HepG2 (cell line): ENCODE measurements around the gene SYT1. TPM values are rescaled to one million over a fixed set of nuclear protein-coding genes. Genes with fewer than 3 reads are reported as not detected.

Experiments used
- ATAC-seq: fragments of 200-7000 bp; cut with Tn5 transposase; 3 replicates; pipeline ENCODE4 v1.9.1; 2020; ENCODE audit warnings: mild to moderate bottlenecking, moderate library complexity
- BruUV-seq: library from RNA; stranded (reverse); fragments of 400-500 nt; replicated peaks from 2 replicates; lab custom pipeline; 2021; lab: Mats Ljungman, UMichigan
- CTCF ChIA-PET: fragments of 300-600 bp; formaldehyde crosslinking; extraction: SDS; loops from one replicate; lab custom pipeline; 2021; ENCODE audit warnings: low total read pairs, inconsistent platforms, low intra/inter-chr PET ratio; lab: Yijun Ruan, JAX
- POLR2A ChIA-PET: fragments of 350-600 bp; sonication (Branson Sonifier 250); formaldehyde crosslinking; loops from one replicate; lab custom pipeline; 2020; ENCODE audit warnings: antibody characterized with exemption, inconsistent platforms; lab: Yijun Ruan, JAX
- DNase-seq: peaks from one replicate; pipeline ENCODE4 v3.0.0-alpha.2; 2015; ENCODE audit warnings: low spot score
- FAIRE-seq: peaks from 3 replicates; lab custom pipeline; 2011; peaks lifted over from hg19 to GRCh38; lab: Jason Lieb, UNC
- H2AFZ ChIP-seq: one replicate; pipeline ENCODE4 v1.6.1; 2011; ENCODE audit warnings: low read length, inconsistent platforms
- H3K27ac ChIP-seq: fragments of 300-600 bp; 3 replicates; pipeline ENCODE4 v1.8.0; 2011; ENCODE audit warnings: mixed run types, mild to moderate bottlenecking, mixed read lengths, low read length, inconsistent platforms; ENCODE audit not compliant: insufficient read depth; ENCODE audit errors: extremely low read length
- H3K27me3 ChIP-seq, 2 experiments: fragments of 200-600 bp in 1 of 2; 2 replicates in 1 of 2; 3 replicates in 1 of 2; pipeline versions ENCODE4 v1.6.0 to v1.8.0; 2011; ENCODE audit warnings: low read length in 2 of 2, mild to moderate bottlenecking in 2 of 2, moderate library complexity in 2 of 2, inconsistent platforms in 1 of 2; ENCODE audit not compliant: insufficient read depth in 2 of 2, control insufficient read depth in 1 of 2
- H3K36me3 ChIP-seq, 2 experiments: fragments of 200-600 bp in 1 of 2; replicated peaks in 1 of 2; 2 replicates in 1 of 2; 3 replicates in 1 of 2; pipeline versions ENCODE4 v1.5.1 to v1.8.0; 2011; ENCODE audit warnings: low read length in 2 of 2, inconsistent platforms in 1 of 2; ENCODE audit not compliant: insufficient read depth in 2 of 2, control insufficient read depth in 1 of 2
- H3K4me1 ChIP-seq: 2 replicates; pipeline ENCODE4 v1.5.1; 2012; ENCODE audit warnings: low read length, inconsistent platforms; ENCODE audit not compliant: insufficient read depth
- H3K4me2 ChIP-seq: 2 replicates; pipeline ENCODE4 v1.6.0; 2011; ENCODE audit warnings: low read depth, low read length, inconsistent platforms
- H3K4me3 ChIP-seq, 3 experiments: fragments of 200-600 bp in 1 of 3; sonication (generic), shearing (Covaris generic) in 1 of 3; replicated peaks in 1 of 3; 2 replicates each; pipeline ENCODE4 v1.5.1; 2011 to 2016; ENCODE audit warnings: low read length in 3 of 3, inconsistent platforms in 2 of 3, low read depth in 2 of 3, mild to moderate bottlenecking in 2 of 3, control low read depth in 1 of 3, mixed read lengths in 1 of 3; ENCODE audit not compliant: insufficient read depth in 1 of 3
- H3K79me2 ChIP-seq: one replicate; pipeline ENCODE4 v1.6.1; 2011; ENCODE audit warnings: low read length, inconsistent platforms; ENCODE audit not compliant: insufficient read depth
- H3K9ac ChIP-seq: 2 replicates; pipeline ENCODE4 v1.6.0; 2011; ENCODE audit warnings: mild to moderate bottlenecking, low read depth, low read length, inconsistent platforms; ENCODE audit not compliant: insufficient read depth
- H3K9me3 ChIP-seq: 2 replicates; pipeline ENCODE4 v1.5.1; 2012; ENCODE audit warnings: mild to moderate bottlenecking, low read length
- H4K20me1 ChIP-seq: 2 replicates; pipeline ENCODE4 v1.6.0; 2011; ENCODE audit warnings: inconsistent platforms, mild to moderate bottlenecking, low read length, moderate library complexity; ENCODE audit not compliant: insufficient read depth
- ELF3 ChIP-seq: IDR thresholded peaks from 2 replicates; pipeline ENCODE4 v1.6.1; 2016; ENCODE audit warnings: missing genetic modification reagents, missing compliant biosample characterization
- THAP8 ChIP-seq: sonication (generic); formaldehyde crosslinking; IDR thresholded peaks from 2 replicates; pipeline ENCODE4 v1.5.1; 2020; ENCODE audit warnings: missing genetic modification reagents, mild to moderate bottlenecking, borderline replicate concordance
- THYN1 ChIP-seq: sonication (generic); formaldehyde crosslinking; IDR thresholded peaks from 2 replicates; pipeline ENCODE4 v1.8.1; 2023; ENCODE audit warnings: low read depth, mild to moderate bottlenecking, moderate library complexity, missing genetic modification reagents, borderline replicate concordance
- ZNF282 ChIP-seq: fragments of 450-650 bp; IDR thresholded peaks from 2 replicates; pipeline ENCODE4 v1.6.1; 2018; ENCODE audit not compliant: partially characterized antibody
- ZNF530 ChIP-seq: sonication (generic); formaldehyde crosslinking; IDR thresholded peaks from 2 replicates; pipeline ENCODE4 v1.5.0; 2020; ENCODE audit warnings: low read depth, mild to moderate bottlenecking, missing genetic modification reagents
- WGBS: methylation state at CpG from one replicate; pipeline ENCODE4 v1.1.6; 2017; ENCODE audit warnings: low lambda C conversion rate; 5-methylcytosine and 5-hydroxymethylcytosine counted together
- in situ Hi-C: cut with HindIII; loops from 2 replicates; pipeline ENCODE4 v1.10.0; 2017; ENCODE audit warnings: low pct_unique_long_range_greater_than_20kb; ENCODE audit not compliant: extremely low pct_ligation_motif_present
- intact Hi-C: fragments of 100-400 bp; cut with micrococcal nuclease; formaldehyde crosslinking; loops from one replicate; pipeline ENCODE4 v1.10.0; 2022; ENCODE audit not compliant: unreplicated experiment
- polyA plus RNA-seq, 8 experiments: library from polyadenylated mRNA; depleted of rRNA in 3 of 8; stranded (reverse) in 7 of 8; unstranded in 1 of 8; fragments of >200 nt; fragmentation: Illumina TruSeq in 4 of 8; extraction: Trizol in 4 of 8; gene quantifications; 2 replicates each; pipeline versions ENCODE4 v1.2.1 to v1.2.3, GENCODE V29; 2011 to 2016; ENCODE audit warnings: low read depth in 4 of 8, missing spikeins in 1 of 8, mixed read lengths in 1 of 8; ENCODE audit not compliant: insufficient read depth in 1 of 8
- total RNA-seq, 5 experiments: library from RNA; depleted of rRNA; stranded (reverse); fragments of >200 nt; fragmentation: Illumina TruSeq; extraction: Trizol; gene quantifications; 2 replicates each; pipeline ENCODE4 v1.2.3, GENCODE V29; 2016; ENCODE audit warnings: low read depth in 1 of 5
- TF ChIP-seq, protein P1 (sequence below): sonication (generic); formaldehyde crosslinking; IDR thresholded peaks from 2 replicates; pipeline ENCODE4 v1.8.1; 2023; ENCODE audit warnings: mild to moderate bottlenecking, missing genetic modification reagents
- TF ChIP-seq, protein P2 (sequence below): sonication (generic); formaldehyde crosslinking; conservative IDR thresholded peaks from 2 replicates; pipeline ENCODE4 v1.4.0; 2020; ENCODE audit warnings: missing genetic modification reagents

Gene SYT1
- total and polyA plus RNA-seq, 2 of the 13 experiments (the other 11 are each of a cell fraction or from before 2014, with no cell fraction given): not detected

DNA sequence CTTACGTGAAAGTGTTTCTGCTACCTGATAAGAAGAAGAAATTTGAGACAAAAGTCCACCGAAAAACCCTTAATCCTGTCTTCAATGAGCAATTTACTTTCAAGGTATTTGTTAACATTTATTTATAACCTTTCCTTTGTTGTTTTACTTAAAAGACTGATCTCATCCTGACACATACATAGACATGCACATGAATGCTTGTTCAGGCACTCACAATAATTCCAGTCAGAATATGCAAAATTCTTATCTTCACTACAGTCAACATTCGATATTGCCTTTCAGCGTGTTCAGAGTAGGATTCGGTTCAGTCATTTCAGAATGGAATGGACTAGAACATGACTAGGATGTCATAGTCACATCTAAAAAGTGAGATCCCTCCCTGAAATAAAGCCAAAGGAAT, 431.6 kb downstream of the SYT1 start:
- H3K27me3 ChIP-seq: no peaks in the 10 kb centered on the region; a peak in 1 of 5 replicates
- DNase-seq (no peak), FAIRE-seq (no peak), ATAC-seq (no peak)
- peaks cover 18% of the 10 kb centered on the region for H3K4me1 ChIP-seq
- TF ChIP-seq, protein P1, sequence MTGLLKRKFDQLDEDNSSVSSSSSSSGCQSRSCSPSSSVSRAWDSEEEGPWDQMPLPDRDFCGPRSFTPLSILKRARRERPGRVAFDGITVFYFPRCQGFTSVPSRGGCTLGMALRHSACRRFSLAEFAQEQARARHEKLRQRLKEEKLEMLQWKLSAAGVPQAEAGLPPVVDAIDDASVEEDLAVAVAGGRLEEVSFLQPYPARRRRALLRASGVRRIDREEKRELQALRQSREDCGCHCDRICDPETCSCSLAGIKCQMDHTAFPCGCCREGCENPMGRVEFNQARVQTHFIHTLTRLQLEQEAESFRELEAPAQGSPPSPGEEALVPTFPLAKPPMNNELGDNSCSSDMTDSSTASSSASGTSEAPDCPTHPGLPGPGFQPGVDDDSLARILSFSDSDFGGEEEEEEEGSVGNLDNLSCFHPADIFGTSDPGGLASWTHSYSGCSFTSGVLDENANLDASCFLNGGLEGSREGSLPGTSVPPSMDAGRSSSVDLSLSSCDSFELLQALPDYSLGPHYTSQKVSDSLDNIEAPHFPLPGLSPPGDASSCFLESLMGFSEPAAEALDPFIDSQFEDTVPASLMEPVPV (CRISPR knock-in tag): no peak
- no peak for TF ChIP-seq ZNF282
- TF ChIP-seq THAP8 (CRISPR knock-in tag): no peak
- TF ChIP-seq, protein P2, sequence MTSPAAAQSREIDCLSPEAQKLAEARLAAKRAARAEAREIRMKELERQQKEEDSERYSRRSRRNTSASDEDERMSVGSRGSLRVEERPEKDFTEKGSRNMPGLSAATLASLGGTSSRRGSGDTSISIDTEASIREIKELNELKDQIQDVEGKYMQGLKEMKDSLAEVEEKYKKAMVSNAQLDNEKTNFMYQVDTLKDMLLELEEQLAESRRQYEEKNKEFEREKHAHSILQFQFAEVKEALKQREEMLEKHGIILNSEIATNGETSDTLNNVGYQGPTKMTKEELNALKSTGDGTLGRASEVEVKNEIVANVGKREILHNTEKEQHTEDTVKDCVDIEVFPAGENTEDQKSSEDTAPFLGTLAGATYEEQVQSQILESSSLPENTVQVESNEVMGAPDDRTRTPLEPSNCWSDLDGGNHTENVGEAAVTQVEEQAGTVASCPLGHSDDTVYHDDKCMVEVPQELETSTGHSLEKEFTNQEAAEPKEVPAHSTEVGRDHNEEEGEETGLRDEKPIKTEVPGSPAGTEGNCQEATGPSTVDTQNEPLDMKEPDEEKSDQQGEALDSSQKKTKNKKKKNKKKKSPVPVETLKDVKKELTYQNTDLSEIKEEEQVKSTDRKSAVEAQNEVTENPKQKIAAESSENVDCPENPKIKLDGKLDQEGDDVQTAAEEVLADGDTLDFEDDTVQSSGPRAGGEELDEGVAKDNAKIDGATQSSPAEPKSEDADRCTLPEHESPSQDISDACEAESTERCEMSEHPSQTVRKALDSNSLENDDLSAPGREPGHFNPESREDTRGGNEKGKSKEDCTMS (CRISPR knock-in tag): no peak
- no peak for TF ChIP-seq ELF3 (CRISPR knock-in tag)
- no peak for TF ChIP-seq ZNF530 (CRISPR knock-in tag)
- TF ChIP-seq THYN1 (CRISPR knock-in tag): no peak
- intact Hi-C loops (no loop called here), in situ Hi-C loops (no loop called here)
- POLR2A ChIA-PET: no interaction called here
- CTCF ChIA-PET: no interaction called here
- H2AFZ ChIP-seq: no peak overlapping the region
- H3K36me3 ChIP-seq: no peaks in the 10 kb centered on the region
- no peaks in the 10 kb centered on the region for H3K79me2 ChIP-seq
- 16% methylated on average over 5 of the region's 5 CpGs for WGBS
- H3K4me2 ChIP-seq: no peak overlapping the region
- no peak overlapping the region for H3K27ac ChIP-seq
- H3K9ac ChIP-seq: no peak overlapping the region
- no peaks in the 10 kb centered on the region for H3K9me3 ChIP-seq
- no peak overlapping the region for H3K4me3 ChIP-seq
- no peaks in the 10 kb centered on the region for H4K20me1 ChIP-seq
- BruUV-seq: no TSS peak
